A549 (cell line): Measurements from ENCODE around the gene THEM5. TPM values are rescaled to one million over a fixed set of nuclear protein-coding genes. Genes with fewer than 3 reads are reported as not detected.

Source experiments
- ATAC-seq, 2 experiments: fragments of 200-7000 bp in 1 of 2; fragments of >200 bp in 1 of 2; cut with Nextera tagmentation in 1 of 2; cut with Tn5 transposase in 1 of 2; 3 replicates each; pipeline versions ENCODE4 v1.8.0 to v1.9.1; 2018 to 2020; ENCODE audit warnings: mild to moderate bottlenecking in 1 of 2, moderate library complexity in 1 of 2
- CTCF ChIA-PET: fragments of 300-600 bp; sonication (Branson Sonifier 250); formaldehyde crosslinking; extraction: SDS; loops from one replicate; lab custom pipeline; 2021; ENCODE audit warnings: antibody characterized with exemption, inconsistent platforms; lab: Yijun Ruan, JAX
- POLR2A ChIA-PET: fragments of 350-600 bp; formaldehyde crosslinking; extraction: SDS; loops from one replicate; lab custom pipeline; 2021; ENCODE audit warnings: antibody characterized with exemption, inconsistent platforms; lab: Yijun Ruan, JAX
- DNase-seq, 2 experiments: peaks; one replicate each; pipeline versions ENCODE4 v3.0.0 to v3.0.0-alpha.2; 2011 to 2016; ENCODE audit warnings: low read depth in 1 of 2, low spot score in 1 of 2
- FAIRE-seq: peaks from 2 replicates; lab custom pipeline; 2011; peaks lifted over from hg19 to GRCh38; lab: Jason Lieb, UNC
- H3K27ac ChIP-seq, 2 experiments: fragments of >200 bp; sonication (Bioruptor Twin); formaldehyde crosslinking; 3 replicates each; pipeline ENCODE4 v1.5.1; 2016 to 2017
- H3K4me1 ChIP-seq: fragments of >200 bp; sonication (Bioruptor Twin); formaldehyde crosslinking; 3 replicates; pipeline ENCODE4 v1.6.1; 2016
- H3K4me2 ChIP-seq: fragments of >200 bp; sonication (Bioruptor Twin); formaldehyde crosslinking; 3 replicates; pipeline ENCODE4 v1.6.1; 2016
- H3K4me3 ChIP-seq: fragments of >200 bp; sonication (Bioruptor Twin); formaldehyde crosslinking; 3 replicates; pipeline ENCODE4 v1.5.1; 2016
- H3K9me3 ChIP-seq: fragments of >200 bp; sonication (Bioruptor Twin); formaldehyde crosslinking; 3 replicates; pipeline ENCODE4 v1.6.1; 2016
- ATOH8 ChIP-seq: fragments of 250-450 bp; sonication (Bioruptor Pico); IDR thresholded peaks from 2 replicates; pipeline ENCODE4 v1.5.0; 2020; ENCODE audit warnings: low read depth, mild to moderate bottlenecking, moderate library complexity
- BCL3 ChIP-seq: fragments of >200 bp; sonication (Bioruptor Twin); formaldehyde crosslinking; IDR thresholded peaks from 3 replicates; pipeline ENCODE4 v1.6.1; 2016
- BHLHE40 ChIP-seq: IDR thresholded peaks from 2 replicates; pipeline ENCODE4 v1.6.1; 2012; ENCODE audit warnings: low read depth, low read length, inconsistent platforms
- CTCF ChIP-seq: fragments of >200 bp; sonication (Bioruptor Twin); formaldehyde crosslinking; IDR thresholded peaks from 3 replicates; pipeline ENCODE4 v1.5.1; 2016
- E2F6 ChIP-seq: IDR thresholded peaks from 2 replicates; pipeline ENCODE4 v1.6.1; 2012; ENCODE audit warnings: low read depth, borderline replicate concordance
- EHF ChIP-seq: fragments of 250-450 bp; sonication (Bioruptor Pico); IDR thresholded peaks from 2 replicates; pipeline ENCODE4 v1.5.0; 2020; ENCODE audit warnings: mild to moderate bottlenecking
- HDAC2 ChIP-seq: fragments of 200-600 bp; sonication (generic); IDR thresholded peaks from 2 replicates; pipeline ENCODE4 v1.6.1; 2016
- HEYL ChIP-seq: fragments of 250-450 bp; sonication (Bioruptor Pico); IDR thresholded peaks from 2 replicates; pipeline ENCODE4 v1.8.0; 2021; ENCODE audit warnings: mild to moderate bottlenecking, moderate library complexity
- JUN ChIP-seq, 2 experiments: fragments of >200 bp; sonication (Bioruptor Twin); formaldehyde crosslinking; IDR thresholded peaks; 2 replicates in 1 of 2; 3 replicates in 1 of 2; pipeline ENCODE4 v1.6.1; 2016 to 2017
- JUNB ChIP-seq: fragments of >200 bp; sonication (Bioruptor Twin); formaldehyde crosslinking; IDR thresholded peaks from 2 replicates; pipeline ENCODE4 v1.6.1; 2016
- MYC ChIP-seq: IDR thresholded peaks from 2 replicates; pipeline ENCODE4 v1.6.1; 2012; ENCODE audit warnings: mild to moderate bottlenecking, inconsistent platforms, low read length, improper control_type of control experiment, borderline replicate concordance
- NFE2L2 ChIP-seq: fragments of 150-350 bp; conservative IDR thresholded peaks from 2 replicates; pipeline ENCODE4 v1.6.1; 2014; ENCODE audit warnings: low read length
- NPAS2 ChIP-seq: fragments of 250-450 bp; sonication (Bioruptor Pico); IDR thresholded peaks from 2 replicates; pipeline ENCODE4 v1.8.0; 2022; ENCODE audit warnings: mild to moderate bottlenecking, moderate library complexity, borderline replicate concordance
- PHF8 ChIP-seq: fragments of 200-600 bp; sonication (generic); IDR thresholded peaks from 2 replicates; pipeline ENCODE4 v1.6.1; 2016; ENCODE audit warnings: low read depth, mild to moderate bottlenecking, antibody characterized with exemption, moderate library complexity, borderline replicate concordance
- POLR2A ChIP-seq: IDR thresholded peaks from 2 replicates; pipeline ENCODE4 v1.6.1; 2012; ENCODE audit warnings: mild to moderate bottlenecking, low read length
- RARB ChIP-seq: fragments of 250-450 bp; sonication (Bioruptor Pico); IDR thresholded peaks from 2 replicates; pipeline ENCODE4 v1.8.0; 2021; ENCODE audit warnings: mild to moderate bottlenecking, moderate library complexity
- RCOR1 ChIP-seq: fragments of 150-350 bp; IDR thresholded peaks from 2 replicates; pipeline ENCODE4 v1.6.1; 2014; ENCODE audit warnings: antibody characterized with exemption, low read length, low read depth
- ZC3H11A ChIP-seq: fragments of 450-650 bp; IDR thresholded peaks from 2 replicates; pipeline ENCODE4 v1.6.1; 2014; ENCODE audit warnings: antibody characterized with exemption, mild to moderate bottlenecking
- ZNF302 ChIP-seq: fragments of 250-450 bp; sonication (Bioruptor Pico); IDR thresholded peaks from 2 replicates; pipeline ENCODE4 v1.9.0; 2021; ENCODE audit warnings: inconsistent platforms, mild to moderate bottlenecking, moderate library complexity
- WGBS: methylation state at CpG from one replicate; pipeline ENCODE4 v1.1.6; 2017; ENCODE audit errors: missing lambda C conversion rate; 5-methylcytosine and 5-hydroxymethylcytosine counted together
- polyA plus RNA-seq, 4 experiments: library from polyadenylated mRNA; depleted of rRNA in 3 of 4; stranded (reverse); fragments of >200 nt; fragmentation: RNase III in 1 of 4; extraction: RNeasy Plus Mini Kit Qiagen cat#74134 plus additional on column Dnase treatment in 1 of 4; gene quantifications; 2 replicates in 3 of 4; 3 replicates in 1 of 4; pipeline ENCODE4 v1.2.3, GENCODE V29; 2011 to 2017

Gene THEM5
- polyA plus RNA-seq, 2 of the 4 experiments (the other 2 are of a cell fraction) = not detected

- POLR2A ChIA-PET = interaction anchor here (2.6 kb wide), 1 partner anchor 11 kb away, joined by 7 read pairs; the partner anchor contains the start of gene THEM4
- Histone ChIP-seq H3K4me3 (no peak overlapping the region), H3K4me2 (0 out of 3 replicates have a peak overlapping the region, but pooled peaks have one; percentile 29), H3K9me3 (peaks cover 21% of the 10 kb centered on the region), H3K27ac (peak overlapping the region in 1 of 2 experiments; percentile 38; a peak in 2 of 6 replicates), H3K4me1 (peaks cover 11% of the 10 kb centered on the region)
- TF ChIP-seq JUN (IDR thresholded peaks at IDR 0.05) = no peak
- no peak for TF ChIP-seq CTCF
- TF ChIP-seq MYC = no peak
- no peak for TF ChIP-seq RCOR1
- no peak for TF ChIP-seq RARB (CRISPR knock-in tag)
- TF ChIP-seq NPAS2 (CRISPR knock-in tag) = no peak
- TF ChIP-seq JUNB = no peak
- no peak for TF ChIP-seq NFE2L2
- TF ChIP-seq ATOH8 (CRISPR knock-in tag) = no peak
- TF ChIP-seq HEYL (CRISPR knock-in tag) = no peak
- TF ChIP-seq PHF8 = no peak
- TF ChIP-seq EHF (CRISPR knock-in tag) = no peak
- TF ChIP-seq ZNF302 = no peak
- no peak for TF ChIP-seq HDAC2
- no peak for TF ChIP-seq BCL3
- no peak for TF ChIP-seq ZC3H11A
- CTCF ChIA-PET = interaction anchor here (1.1 to 4.2 kb wide), 4 partner anchors 10 to 98 kb away, joined by 3 to 26 read pairs (median 16); partner anchors contain the start of gene THEM4
- no peak for FAIRE-seq
- no peak for DNase-seq
- ATAC-seq = no peak
- 100% methylated on average over 2 of the region's 2 CpGs for WGBS
Observed at GRCh38 chr1:151898519-151898991, 45.0 kb upstream of the THEM5 start.

GRCh38 chr1:151897991-151898431, 44.5 kb upstream of the THEM5 start:
- 86% methylated on average over 10 of the region's 10 CpGs for WGBS
- peaks cover 21% of the 10 kb centered on the region for H3K9me3 ChIP-seq
- H3K27ac ChIP-seq = peak overlapping the region in 1 of 2 experiments; percentile 38; a peak in 2 of 6 replicates
- CTCF ChIA-PET = interaction anchor here (1.1 to 4.2 kb wide), 6 partner anchors 10 to 288 kb away, joined by 3 to 26 read pairs (median 4); partner anchors contain the start of gene THEM4
- no peak overlapping the region for H3K4me3 ChIP-seq
- no peak for TF ChIP-seq POLR2A
- no peak for TF ChIP-seq MYC
- TF ChIP-seq BHLHE40 = no peak
- TF ChIP-seq E2F6 = no peak
- TF ChIP-seq, all 56 proteins: peak for 0
- Histone ChIP-seq H3K4me2 (0 out of 3 replicates have a peak overlapping the region, but pooled peaks have one; percentile 29), H3K4me1 (peaks cover 11% of the 10 kb centered on the region)
- no peak for ATAC-seq
- DNase-seq = no peak
- FAIRE-seq = no peak
- POLR2A ChIA-PET = interaction anchor here (2.6 kb wide), 1 partner anchor 11 kb away, joined by 7 read pairs; the partner anchor contains the start of gene THEM4
